GM18951 (cell line): ENCODE measurements around the gene EPHA1.

Experiments used
- POLR2A ChIP-seq: IDR thresholded peaks from 4 replicates; pipeline ENCODE4 v1.6.1; 2011; ENCODE audit warnings: mild to moderate bottlenecking; ENCODE audit not compliant: insufficient read length, insufficient read depth; ENCODE audit errors: extremely low read depth
- in situ Hi-C: fragments of 300-500 bp; cut with MboI; formaldehyde crosslinking; loops from one replicate; pipeline ENCODE4 v1.12.0; 2022; ENCODE audit warnings: low sequenced_read_pairs, mixed read lengths, inconsistent platforms; ENCODE audit not compliant: unreplicated experiment

The EPHA1 gene

DNA sequence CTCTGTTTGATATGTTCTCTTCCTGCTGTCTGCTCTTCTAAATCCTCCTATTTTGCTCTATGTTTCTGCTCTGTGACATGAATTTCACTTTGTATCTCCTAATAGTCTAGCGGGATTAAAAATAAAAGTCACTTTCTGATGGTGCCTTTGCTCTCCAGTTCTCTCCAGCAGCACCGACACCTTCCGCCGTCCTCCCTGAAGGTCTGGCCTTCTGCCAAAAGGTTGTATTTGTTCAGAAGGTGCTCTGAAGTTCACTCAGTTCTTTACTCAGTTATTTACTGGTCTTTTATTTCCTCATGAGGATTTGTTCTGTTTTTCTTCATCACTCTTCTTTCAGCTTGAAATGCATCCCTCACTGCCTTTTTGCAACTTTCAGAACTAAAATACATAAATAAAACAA, 11.2 kb upstream of the EPHA1 start:
- in situ Hi-C loops, result loop anchor here (10.0 kb wide), 1 partner anchor 165 kb away; no protein-coding TSS in a partner anchor
- TF ChIP-seq POLR2A, result no peak

DNA sequence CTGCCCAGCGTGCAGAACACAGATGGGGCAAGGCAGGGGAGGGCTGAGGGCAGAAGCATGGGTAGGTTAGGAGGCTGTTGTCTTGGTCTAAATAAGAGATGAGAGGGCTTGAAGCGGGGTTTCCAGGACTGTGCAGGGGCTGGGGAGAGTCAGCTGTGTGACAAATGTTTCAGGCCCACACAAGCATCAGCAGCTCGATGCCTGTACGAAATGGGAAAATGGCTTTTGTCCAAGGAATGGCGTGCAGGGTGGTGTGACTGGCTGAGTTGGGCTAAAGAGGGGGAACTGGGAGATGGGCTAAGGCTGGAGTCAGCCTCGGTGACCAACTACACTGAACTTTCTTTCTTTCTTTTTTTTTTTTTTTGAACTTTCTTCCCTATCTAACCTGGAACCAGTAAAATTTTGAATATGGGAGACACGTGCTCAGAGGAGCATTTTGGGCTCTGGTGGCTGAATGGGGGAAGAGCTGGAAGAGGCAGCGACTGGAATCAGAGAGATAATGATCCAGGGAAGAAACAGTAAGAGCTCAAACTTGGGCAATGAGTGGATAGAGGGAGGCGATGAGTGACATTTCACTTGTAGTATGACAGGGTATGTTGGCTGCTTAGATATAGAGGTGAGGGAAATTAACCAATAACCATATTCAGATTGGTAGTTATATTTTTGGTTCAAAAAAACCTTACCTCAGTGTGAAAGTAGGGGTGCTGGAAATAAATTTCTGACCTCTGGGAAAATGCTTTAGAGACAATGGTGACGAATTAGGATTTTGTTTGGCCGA, 10.2 kb upstream of the EPHA1 start:
- no peak for TF ChIP-seq POLR2A
- in situ Hi-C loops, result loop anchor here (10.0 kb wide), 1 partner anchor 164 kb away; no protein-coding TSS in a partner anchor

GRCh38 chr7:143417734-143418383, 9.2 kb upstream of the EPHA1 start:
- no peak for TF ChIP-seq POLR2A
- in situ Hi-C loops, result loop anchor here (10.0 kb wide), 1 partner anchor 163 kb away; no protein-coding TSS in a partner anchor

DNA sequence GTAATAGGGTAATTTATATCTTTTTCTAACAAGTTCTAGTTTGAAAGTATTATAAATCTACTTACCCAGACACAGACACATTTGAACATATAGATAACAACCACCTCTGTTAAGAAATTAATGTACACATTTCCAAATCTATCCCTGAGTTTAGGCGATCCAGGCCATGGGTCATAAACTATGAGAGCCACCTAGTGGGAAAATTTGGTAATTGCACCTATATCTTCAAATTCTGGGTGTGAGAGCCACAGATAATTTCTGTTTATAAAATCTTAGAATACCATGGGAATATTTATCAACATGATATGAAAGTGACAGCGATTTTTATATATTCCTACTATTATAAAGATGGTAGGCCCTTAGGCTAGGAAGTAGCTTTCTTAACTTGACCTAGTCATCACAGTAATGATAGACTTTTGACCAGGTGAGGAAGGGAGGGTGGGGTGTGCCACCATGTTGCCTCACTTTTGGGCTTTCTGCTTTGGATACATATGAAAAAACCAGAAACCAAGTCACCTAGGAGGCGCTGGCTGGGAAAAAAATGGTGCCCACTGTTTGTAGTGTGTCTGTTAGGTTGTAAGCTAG, 8.0 kb upstream of the EPHA1 start:
- no peak for TF ChIP-seq POLR2A
- in situ Hi-C loops, result loop anchor here (10.0 kb wide), 1 partner anchor 162 kb away; no protein-coding TSS in a partner anchor

DNA sequence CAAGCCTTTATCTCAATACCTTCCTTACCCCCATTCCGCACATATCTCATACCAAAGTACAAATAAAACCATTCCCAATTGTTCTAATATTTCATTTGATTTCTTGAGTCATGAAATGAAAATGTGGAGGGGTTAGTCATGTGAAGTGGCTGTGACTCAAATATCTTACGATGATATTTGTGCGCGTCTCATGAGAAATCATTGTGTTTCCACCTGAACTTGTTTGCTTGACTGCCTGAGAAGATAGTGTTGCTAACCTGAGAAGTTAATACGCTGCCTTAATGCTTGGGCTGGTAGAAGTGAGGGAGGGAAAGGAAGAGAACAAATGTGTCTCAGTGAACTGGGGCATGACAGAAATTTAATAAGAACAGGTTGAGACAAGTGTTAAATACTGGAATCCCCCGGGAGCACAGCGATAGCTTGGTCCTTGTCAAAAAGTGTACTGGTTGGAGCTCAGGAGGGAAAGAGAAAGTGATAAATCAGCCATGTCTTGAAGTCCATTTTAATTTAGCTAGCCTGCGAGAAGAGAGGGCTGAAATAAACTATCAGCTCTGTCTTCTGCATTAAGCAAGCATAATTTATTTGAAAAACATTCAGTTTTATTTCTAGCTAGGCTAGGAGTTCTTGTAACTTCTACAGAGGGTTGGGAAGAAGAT, 7.2 kb upstream of the EPHA1 start:
- in situ Hi-C loops, result loop anchor here (10.0 kb wide), 1 partner anchor 161 kb away; no protein-coding TSS in a partner anchor

DNA sequence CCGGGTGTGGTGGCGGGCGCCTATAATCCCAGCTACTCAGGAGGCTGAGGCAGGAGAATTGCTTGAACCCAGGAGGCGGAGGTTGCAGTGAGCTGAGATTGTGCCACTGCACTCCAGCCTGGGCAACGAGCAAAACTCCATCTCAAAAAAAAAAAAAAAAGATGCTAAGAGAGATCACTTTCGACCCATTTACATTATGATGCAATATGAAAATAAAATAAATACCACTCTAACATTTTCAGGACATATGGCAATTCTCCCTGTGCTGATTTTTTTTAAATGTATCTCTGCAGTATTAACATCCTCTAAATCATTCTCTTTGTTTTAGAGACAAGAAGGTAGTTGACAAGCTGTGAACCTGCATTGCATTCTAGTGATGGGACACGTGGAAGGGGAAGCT, 6.6 kb upstream of the EPHA1 start:
- in situ Hi-C loops, result loop anchor here (10.0 kb wide), 1 partner anchor 160 kb away; no protein-coding TSS in a partner anchor

More for the DNA sequence above, 7.2 kb upstream of the EPHA1 start:
- TF ChIP-seq POLR2A, result no peak

- in situ Hi-C loops, result loop anchor here (10.0 kb wide), 1 partner anchor 158 kb away; no protein-coding TSS in a partner anchor
- TF ChIP-seq POLR2A, result no peak
Observed at GRCh38 chr7:143413123-143413522, 4.5 kb upstream of the EPHA1 start.

DNA sequence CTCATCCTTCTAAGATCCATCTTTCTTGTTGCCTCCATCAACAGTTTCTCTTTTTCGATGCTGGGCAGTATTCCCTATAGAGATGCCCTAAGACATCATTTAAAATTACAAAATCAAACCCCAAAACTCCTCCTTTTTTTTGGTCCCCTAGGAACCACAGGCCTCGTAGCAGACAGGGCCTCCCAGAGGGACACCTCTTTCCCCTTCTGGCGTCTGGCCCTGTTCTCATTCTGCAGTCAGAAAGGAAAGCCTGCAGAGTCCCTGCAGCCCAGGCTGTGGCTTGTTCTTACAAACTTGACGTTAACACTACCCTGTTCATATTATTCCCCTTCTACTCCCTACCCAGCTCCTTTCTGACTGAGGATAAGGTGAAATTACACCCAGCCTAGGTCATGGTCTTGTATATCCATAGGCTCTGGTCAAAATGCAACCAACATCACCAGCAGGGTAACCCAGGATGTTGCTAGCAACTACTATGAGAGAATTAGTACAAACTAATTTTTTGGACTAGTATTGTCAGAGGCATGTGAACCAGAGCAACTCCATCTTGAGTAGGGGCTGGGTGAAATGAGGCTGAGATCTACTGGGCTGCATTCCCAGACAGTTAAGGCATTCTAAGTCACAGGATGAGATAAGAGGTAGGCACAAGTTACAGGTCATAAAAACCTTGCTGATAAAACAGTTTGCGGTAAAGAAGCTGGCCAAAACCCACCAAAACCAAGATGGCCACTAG, 3.5 kb upstream of the EPHA1 start:
- in situ Hi-C loops, result loop anchor here (10.0 kb wide), 1 partner anchor 157 kb away; no protein-coding TSS in a partner anchor
- no peak for TF ChIP-seq POLR2A

DNA sequence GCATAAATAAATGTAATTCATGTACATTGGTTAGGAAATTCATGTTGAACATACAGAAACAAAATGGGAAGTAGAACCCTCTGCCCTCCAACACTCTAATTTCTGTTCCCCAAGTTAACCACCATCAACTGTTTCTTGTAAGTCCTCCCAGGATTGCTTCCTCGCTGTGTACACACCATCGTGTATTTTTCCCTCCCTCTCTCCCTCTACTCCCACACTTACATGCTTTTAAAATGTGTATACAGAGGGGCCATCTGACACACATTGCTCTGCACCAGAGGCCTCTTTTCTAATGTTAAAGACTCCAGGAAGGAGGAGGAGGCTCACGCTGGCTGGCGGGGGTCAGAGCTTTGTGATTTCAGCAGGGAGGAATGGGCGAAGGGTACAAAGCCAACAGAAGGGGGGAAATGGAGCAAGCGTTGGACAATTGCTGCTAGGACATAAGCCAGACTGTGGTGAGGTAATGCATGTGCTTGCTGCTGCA, 1.9 kb upstream of the EPHA1 start:
- in situ Hi-C loops, result loop anchor here (10.0 kb wide), 1 partner anchor 156 kb away; no protein-coding TSS in a partner anchor
- no peak for TF ChIP-seq POLR2A

DNA sequence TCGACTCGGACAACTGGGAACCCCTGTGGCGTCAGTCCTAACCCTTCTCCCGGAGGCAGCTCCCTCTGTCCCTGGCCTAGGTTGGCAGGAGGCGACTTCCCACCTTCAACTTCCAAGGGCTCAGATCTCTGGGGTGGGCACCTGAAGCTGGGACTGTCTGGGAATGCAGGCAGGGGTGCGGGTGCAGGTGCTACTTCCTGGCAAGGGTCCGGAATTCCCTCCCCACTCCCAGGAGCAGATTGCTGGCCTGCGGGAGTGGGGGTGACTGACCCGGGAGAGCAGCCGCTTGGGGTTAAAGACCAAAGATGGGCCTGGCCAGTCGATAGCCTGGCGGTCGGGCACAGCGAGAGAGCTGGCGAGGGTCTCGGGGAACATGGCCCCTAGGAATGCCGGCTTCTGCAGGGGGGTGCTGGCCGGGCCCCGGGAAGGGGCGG, 387 bp downstream of the EPHA1 start:
- in situ Hi-C loops, result no loop called here
- TF ChIP-seq POLR2A, result no peak

DNA sequence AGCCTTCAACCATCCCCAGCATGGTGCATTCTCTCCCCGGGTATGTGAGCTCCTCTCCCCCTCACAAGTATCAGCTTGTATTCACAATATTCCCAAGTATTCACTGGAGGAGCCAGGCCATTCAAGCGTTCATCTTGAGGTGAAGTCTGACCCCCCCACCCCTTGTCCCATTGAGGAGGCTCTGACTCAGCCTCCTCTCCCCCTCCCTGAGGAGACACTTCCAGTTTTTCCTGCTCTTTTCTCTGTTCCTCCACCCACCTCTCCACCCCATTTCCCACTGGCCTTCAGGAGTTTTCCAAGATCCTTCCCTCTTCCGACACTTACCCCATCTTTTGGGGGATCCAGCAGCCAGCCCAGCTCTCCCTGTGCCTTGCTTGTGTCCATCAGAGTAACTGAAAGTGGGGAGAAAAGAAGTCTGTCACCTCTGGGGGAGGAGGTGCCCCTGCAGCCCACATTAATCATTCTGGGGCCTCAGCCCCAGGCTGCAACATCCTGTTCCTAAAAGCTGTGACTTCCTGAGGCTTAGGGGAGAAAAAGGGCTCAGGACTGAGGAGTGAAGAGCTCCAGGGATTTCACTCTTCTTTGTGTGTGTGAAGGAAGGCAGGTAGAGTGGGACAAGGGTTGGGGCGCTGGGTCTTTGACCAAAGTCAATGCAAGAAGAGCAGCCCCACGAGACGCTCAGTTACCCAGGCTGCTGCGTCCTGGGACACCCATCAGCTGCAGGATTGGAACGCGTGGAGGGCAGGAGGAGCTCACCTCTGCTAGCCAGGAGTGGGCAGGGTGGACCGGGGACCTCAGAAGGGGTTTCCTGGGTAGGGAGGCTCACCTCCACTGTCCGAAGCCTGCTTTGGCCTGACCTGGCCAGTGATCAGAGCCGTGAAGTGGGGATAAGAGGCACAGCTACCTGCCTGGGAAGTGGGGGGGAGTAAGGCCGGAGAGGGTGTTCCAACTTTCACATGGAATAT, 1.1 kb downstream of the EPHA1 start:
- no peak for TF ChIP-seq POLR2A
- in situ Hi-C loops, result no loop called here
